HepG2 (cell line): ENCODE results near the gene FAM20A. TPM values are rescaled to one million over a fixed set of nuclear protein-coding genes. Genes with fewer than 3 reads are reported as not detected.

Source experiments
- ATAC-seq: fragments of 200-7000 bp; cut with Tn5 transposase; 3 replicates; pipeline ENCODE4 v1.9.1; 2020; ENCODE audit warnings: mild to moderate bottlenecking, moderate library complexity
- BruUV-seq: library from RNA; stranded (reverse); fragments of 400-500 nt; replicated peaks from 2 replicates; lab custom pipeline; 2021; lab: Mats Ljungman, UMichigan
- CTCF ChIA-PET: fragments of 300-600 bp; formaldehyde crosslinking; extraction: SDS; loops from one replicate; lab custom pipeline; 2021; ENCODE audit warnings: low total read pairs, inconsistent platforms, low intra/inter-chr PET ratio; lab: Yijun Ruan, JAX
- POLR2A ChIA-PET: fragments of 350-600 bp; sonication (Branson Sonifier 250); formaldehyde crosslinking; loops from one replicate; lab custom pipeline; 2020; ENCODE audit warnings: antibody characterized with exemption, inconsistent platforms; lab: Yijun Ruan, JAX
- DNase-seq: peaks from one replicate; pipeline ENCODE4 v3.0.0-alpha.2; 2015; ENCODE audit warnings: low spot score
- FAIRE-seq: peaks from 3 replicates; lab custom pipeline; 2011; peaks lifted over from hg19 to GRCh38; lab: Jason Lieb, UNC
- H2AFZ ChIP-seq: one replicate; pipeline ENCODE4 v1.6.1; 2011; ENCODE audit warnings: low read length, inconsistent platforms
- H3K27ac ChIP-seq: fragments of 300-600 bp; 3 replicates; pipeline ENCODE4 v1.8.0; 2011; ENCODE audit warnings: mixed run types, mild to moderate bottlenecking, mixed read lengths, low read length, inconsistent platforms; ENCODE audit not compliant: insufficient read depth; ENCODE audit errors: extremely low read length
- H3K27me3 ChIP-seq, 2 experiments: fragments of 200-600 bp in 1 of 2; 2 replicates in 1 of 2; 3 replicates in 1 of 2; pipeline versions ENCODE4 v1.6.0 to v1.8.0; 2011; ENCODE audit warnings: low read length in 2 of 2, mild to moderate bottlenecking in 2 of 2, moderate library complexity in 2 of 2, inconsistent platforms in 1 of 2; ENCODE audit not compliant: insufficient read depth in 2 of 2, control insufficient read depth in 1 of 2
- H3K36me3 ChIP-seq, 2 experiments: fragments of 200-600 bp in 1 of 2; replicated peaks in 1 of 2; 2 replicates in 1 of 2; 3 replicates in 1 of 2; pipeline versions ENCODE4 v1.5.1 to v1.8.0; 2011; ENCODE audit warnings: low read length in 2 of 2, inconsistent platforms in 1 of 2; ENCODE audit not compliant: insufficient read depth in 2 of 2, control insufficient read depth in 1 of 2
- H3K4me1 ChIP-seq: 2 replicates; pipeline ENCODE4 v1.5.1; 2012; ENCODE audit warnings: low read length, inconsistent platforms; ENCODE audit not compliant: insufficient read depth
- H3K4me2 ChIP-seq: 2 replicates; pipeline ENCODE4 v1.6.0; 2011; ENCODE audit warnings: low read depth, low read length, inconsistent platforms
- H3K4me3 ChIP-seq, 3 experiments: fragments of 200-600 bp in 1 of 3; sonication (generic), shearing (Covaris generic) in 1 of 3; replicated peaks in 1 of 3; 2 replicates each; pipeline ENCODE4 v1.5.1; 2011 to 2016; ENCODE audit warnings: low read length in 3 of 3, inconsistent platforms in 2 of 3, low read depth in 2 of 3, mild to moderate bottlenecking in 2 of 3, control low read depth in 1 of 3, mixed read lengths in 1 of 3; ENCODE audit not compliant: insufficient read depth in 1 of 3
- H3K79me2 ChIP-seq: one replicate; pipeline ENCODE4 v1.6.1; 2011; ENCODE audit warnings: low read length, inconsistent platforms; ENCODE audit not compliant: insufficient read depth
- H3K9ac ChIP-seq: 2 replicates; pipeline ENCODE4 v1.6.0; 2011; ENCODE audit warnings: mild to moderate bottlenecking, low read depth, low read length, inconsistent platforms; ENCODE audit not compliant: insufficient read depth
- H3K9me3 ChIP-seq: 2 replicates; pipeline ENCODE4 v1.5.1; 2012; ENCODE audit warnings: mild to moderate bottlenecking, low read length
- H4K20me1 ChIP-seq: 2 replicates; pipeline ENCODE4 v1.6.0; 2011; ENCODE audit warnings: inconsistent platforms, mild to moderate bottlenecking, low read length, moderate library complexity; ENCODE audit not compliant: insufficient read depth
- FOXK2 ChIP-seq: fragments of 450-650 bp; IDR thresholded peaks from 2 replicates; pipeline ENCODE4 v1.6.1; 2016
- MED1 ChIP-seq: sonication (generic); formaldehyde crosslinking; IDR thresholded peaks from 2 replicates; pipeline ENCODE4 v1.4.0; 2020; ENCODE audit warnings: missing genetic modification reagents
- MYC ChIP-seq: sonication (generic); formaldehyde crosslinking; IDR thresholded peaks from 2 replicates; pipeline ENCODE4 v1.9.0; 2021; ENCODE audit warnings: missing genetic modification reagents, borderline replicate concordance
- NFIB ChIP-seq: sonication (generic); formaldehyde crosslinking; IDR thresholded peaks from 2 replicates; pipeline ENCODE4 v1.9.0; 2021; ENCODE audit warnings: missing genetic modification reagents, mild to moderate bottlenecking, borderline replicate concordance
- PCBP2 ChIP-seq: fragments of 200-400 bp; formaldehyde crosslinking; optimal IDR thresholded peaks from 2 replicates; pipeline ENCODE3; 2018; ENCODE audit warnings: low read length, low read depth; ENCODE audit not compliant: poor library complexity, severe bottlenecking
- PRPF4 ChIP-seq: fragments of 200-400 bp; formaldehyde crosslinking; IDR thresholded peaks from 2 replicates; pipeline ENCODE4 v1.6.1; 2016; ENCODE audit warnings: low read length, low read depth; ENCODE audit not compliant: poor library complexity, severe bottlenecking
- ZNF260 ChIP-seq: sonication (generic); formaldehyde crosslinking; IDR thresholded peaks from 2 replicates; pipeline ENCODE4 v1.4.0; 2020; ENCODE audit warnings: missing genetic modification reagents, low read depth, mild to moderate bottlenecking, borderline replicate concordance
- ZNF34 ChIP-seq: sonication (generic); formaldehyde crosslinking; IDR thresholded peaks from 2 replicates; pipeline ENCODE4 v1.4.0; 2020; ENCODE audit warnings: mild to moderate bottlenecking, missing genetic modification reagents, borderline replicate concordance
- ZNF572 ChIP-seq: sonication (generic); formaldehyde crosslinking; IDR thresholded peaks from 2 replicates; pipeline ENCODE4 v1.5.1; 2020; ENCODE audit warnings: mild to moderate bottlenecking, missing genetic modification reagents
- ZNF777 ChIP-seq: sonication (generic); formaldehyde crosslinking; IDR thresholded peaks from 2 replicates; pipeline ENCODE4 v1.4.0; 2020; ENCODE audit warnings: missing genetic modification reagents
- ZNF780A ChIP-seq: sonication (generic); formaldehyde crosslinking; IDR thresholded peaks from 2 replicates; pipeline ENCODE4 v1.8.0; 2022; ENCODE audit warnings: mild to moderate bottlenecking, missing genetic modification reagents, moderate library complexity
- WGBS: methylation state at CpG from one replicate; pipeline ENCODE4 v1.1.6; 2017; ENCODE audit warnings: low lambda C conversion rate; 5-methylcytosine and 5-hydroxymethylcytosine counted together
- in situ Hi-C: cut with HindIII; loops from 2 replicates; pipeline ENCODE4 v1.10.0; 2017; ENCODE audit warnings: low pct_unique_long_range_greater_than_20kb; ENCODE audit not compliant: extremely low pct_ligation_motif_present
- intact Hi-C: fragments of 100-400 bp; cut with micrococcal nuclease; formaldehyde crosslinking; loops from one replicate; pipeline ENCODE4 v1.10.0; 2022; ENCODE audit not compliant: unreplicated experiment
- polyA plus RNA-seq, 8 experiments: library from polyadenylated mRNA; depleted of rRNA in 3 of 8; stranded (reverse) in 7 of 8; unstranded in 1 of 8; fragments of >200 nt; fragmentation: Illumina TruSeq in 4 of 8; extraction: Trizol in 4 of 8; gene quantifications; 2 replicates each; pipeline versions ENCODE4 v1.2.1 to v1.2.3, GENCODE V29; 2011 to 2016; ENCODE audit warnings: low read depth in 4 of 8, missing spikeins in 1 of 8, mixed read lengths in 1 of 8; ENCODE audit not compliant: insufficient read depth in 1 of 8
- total RNA-seq, 5 experiments: library from RNA; depleted of rRNA; stranded (reverse); fragments of >200 nt; fragmentation: Illumina TruSeq; extraction: Trizol; gene quantifications; 2 replicates each; pipeline ENCODE4 v1.2.3, GENCODE V29; 2016; ENCODE audit warnings: low read depth in 1 of 5
- TF ChIP-seq, protein P1 (sequence below): sonication (generic); formaldehyde crosslinking; IDR thresholded peaks from 2 replicates; pipeline ENCODE4 v1.4.0; 2020; ENCODE audit warnings: mild to moderate bottlenecking, missing genetic modification reagents
- TF ChIP-seq, protein P2 (sequence below): sonication (generic); formaldehyde crosslinking; IDR thresholded peaks from 2 replicates; pipeline ENCODE4 v1.5.0; 2020; ENCODE audit warnings: mild to moderate bottlenecking, missing genetic modification reagents

FAM20A gene
- total and polyA plus RNA-seq, 2 of the 13 experiments (the other 11 are each of a cell fraction or from before 2014, with no cell fraction given): 9.3 to 20.7 TPM

DNA sequence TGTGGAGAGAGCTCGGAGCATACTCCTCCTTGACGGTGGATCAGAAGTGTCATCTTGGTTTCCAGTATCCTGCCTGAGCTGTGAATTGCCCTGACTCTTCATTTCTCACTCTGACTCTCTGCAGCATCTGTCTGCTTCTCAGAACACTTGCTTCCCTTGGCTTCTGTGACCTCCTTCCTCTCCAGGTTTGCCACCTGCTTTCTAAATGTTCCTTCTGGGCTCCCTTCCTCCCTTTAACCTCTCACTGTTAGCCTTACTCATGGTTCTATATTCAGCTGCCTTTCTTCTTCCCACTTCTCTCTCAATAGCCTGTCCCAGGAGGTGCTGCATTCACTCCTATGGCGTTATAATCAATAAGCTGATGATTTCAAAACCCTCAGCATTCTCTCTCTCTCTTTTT is 100.1 kb downstream of the FAM20A start:
- FAIRE-seq (no peak), DNase-seq (no peak), ATAC-seq (no peak)
- Histone ChIP-seq H3K4me2 (no peak overlapping the region), H3K27ac (no peak overlapping the region), H3K27me3 (no peaks in the 10 kb centered on the region; a peak in 2 of 5 replicates), H3K4me1 (peaks cover 25% of the 10 kb centered on the region), H3K79me2 (no peaks in the 10 kb centered on the region), H4K20me1 (no peaks in the 10 kb centered on the region), H3K4me3 (no peak overlapping the region), H3K9me3 (no peaks in the 10 kb centered on the region), H3K36me3 (no peaks in the 10 kb centered on the region), H2AFZ (no peak overlapping the region), H3K9ac (no peak overlapping the region)
- WGBS: 56% methylated on average over 3 of the region's 3 CpGs
- no TSS peak for BruUV-seq
- in situ Hi-C loops: no loop called here
- CTCF ChIA-PET: no interaction called here
- POLR2A ChIA-PET: interaction anchor here (1.7 to 2.0 kb wide), 2 partner anchors 10 to 12 kb away, joined by 4 to 6 read pairs; partner anchors contain the start of gene PRKAR1A
- intact Hi-C loops: no loop called here
- TF ChIP-seq FOXK2 (no peak), ZNF780A (CRISPR knock-in tag) (no peak), PRPF4 (no peak), NFIB (CRISPR knock-in tag) (no peak), MED1 (CRISPR knock-in tag) (no peak), ZNF260 (CRISPR knock-in tag) (no peak), MYC (no peak), ZNF34 (no peak), ZNF572 (CRISPR knock-in tag) (no peak), PCBP2 (no peak), ZNF777 (no peak)
- TF ChIP-seq, protein P1, sequence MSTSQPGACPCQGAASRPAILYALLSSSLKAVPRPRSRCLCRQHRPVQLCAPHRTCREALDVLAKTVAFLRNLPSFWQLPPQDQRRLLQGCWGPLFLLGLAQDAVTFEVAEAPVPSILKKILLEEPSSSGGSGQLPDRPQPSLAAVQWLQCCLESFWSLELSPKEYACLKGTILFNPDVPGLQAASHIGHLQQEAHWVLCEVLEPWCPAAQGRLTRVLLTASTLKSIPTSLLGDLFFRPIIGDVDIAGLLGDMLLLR (CRISPR knock-in tag): no peak
- TF ChIP-seq, protein P2, sequence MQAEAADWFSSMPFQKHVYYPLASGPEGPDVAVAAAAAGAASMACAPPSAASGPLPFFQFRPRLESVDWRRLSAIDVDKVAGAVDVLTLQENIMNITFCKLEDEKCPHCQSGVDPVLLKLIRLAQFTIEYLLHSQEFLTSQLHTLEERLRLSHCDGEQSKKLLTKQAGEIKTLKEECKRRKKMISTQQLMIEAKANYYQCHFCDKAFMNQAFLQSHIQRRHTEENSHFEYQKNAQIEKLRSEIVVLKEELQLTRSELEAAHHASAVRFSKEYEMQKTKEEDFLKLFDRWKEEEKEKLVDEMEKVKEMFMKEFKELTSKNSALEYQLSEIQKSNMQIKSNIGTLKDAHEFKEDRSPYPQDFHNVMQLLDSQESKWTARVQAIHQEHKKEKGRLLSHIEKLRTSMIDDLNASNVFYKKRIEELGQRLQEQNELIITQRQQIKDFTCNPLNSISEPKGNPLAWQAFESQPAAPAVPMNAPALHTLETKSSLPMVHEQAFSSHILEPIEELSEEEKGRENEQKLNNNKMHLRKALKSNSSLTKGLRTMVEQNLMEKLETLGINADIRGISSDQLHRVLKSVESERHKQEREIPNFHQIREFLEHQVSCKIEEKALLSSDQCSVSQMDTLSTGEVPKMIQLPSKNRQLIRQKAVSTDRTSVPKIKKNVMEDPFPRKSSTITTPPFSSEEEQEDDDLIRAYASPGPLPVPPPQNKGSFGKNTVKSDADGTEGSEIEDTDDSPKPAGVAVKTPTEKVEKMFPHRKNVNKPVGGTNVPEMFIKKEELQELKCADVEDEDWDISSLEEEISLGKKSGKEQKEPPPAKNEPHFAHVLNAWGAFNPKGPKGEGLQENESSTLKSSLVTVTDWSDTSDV (CRISPR knock-in tag): no peak
